ENCODE data around the gene GJD3.

DNA sequence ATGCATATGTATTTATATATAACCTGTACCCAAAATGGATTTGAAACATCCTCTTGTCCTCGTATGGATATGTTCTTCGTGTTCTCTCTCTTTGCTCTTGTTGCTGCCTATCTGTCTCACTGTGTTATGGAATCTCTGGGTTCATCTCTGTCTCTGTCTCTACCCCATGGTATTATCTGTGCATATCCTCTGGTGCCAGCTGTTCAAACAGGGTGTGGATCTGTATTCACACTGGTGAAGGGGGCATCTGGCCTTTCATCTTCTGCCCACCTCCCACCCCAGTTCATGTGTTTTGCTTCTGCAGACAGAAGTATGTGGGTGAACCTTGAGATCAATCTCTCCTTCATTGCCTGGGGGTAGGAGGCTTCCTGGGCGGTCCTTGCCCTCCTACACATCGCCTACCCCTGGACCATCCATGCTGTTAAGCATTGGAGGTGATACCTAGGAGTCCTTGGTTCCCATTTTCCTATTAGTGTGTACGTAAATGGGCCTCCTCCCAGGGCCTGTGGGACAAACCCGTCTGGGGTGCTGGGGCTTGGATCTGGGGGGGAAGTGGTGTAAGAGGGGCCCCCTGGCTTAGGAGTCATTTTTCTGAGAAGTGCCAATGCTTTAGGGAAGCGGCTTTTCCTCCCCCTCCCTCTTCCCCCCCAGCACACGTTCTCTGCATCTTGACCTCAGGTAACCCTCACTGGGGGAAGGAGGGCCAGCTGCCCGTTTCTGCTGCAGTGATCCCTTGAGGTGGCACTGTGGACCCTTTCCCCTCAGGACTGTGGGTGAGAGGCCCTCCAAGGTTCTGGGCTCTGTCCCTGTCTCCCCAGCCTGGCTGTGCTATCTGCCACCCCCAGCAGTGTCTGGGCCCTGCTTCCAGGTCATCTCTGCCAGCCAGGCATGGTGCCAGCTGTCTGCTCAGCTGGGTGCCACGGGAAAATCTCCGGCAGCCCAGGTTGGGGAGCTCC, 34.4 kb downstream of the GJD3 start:
- TF ChIP-seq EZH2 (optimal IDR thresholded peaks at IDR 0.05; ENCODE audit: low read depth, low read length): no peak
- no peak for TF ChIP-seq EZH2phosphoT487 (IDR thresholded peaks at IDR 0.05; ENCODE audit: low read length)

All from MM.1S (cell line).